Body of pancreas (tissue), 4 donors: Measurements from ENCODE around the gene TMEM269. TPM values are rescaled to one million over a fixed set of nuclear protein-coding genes. Genes with fewer than 3 reads are reported as not detected.
A peak's percentile ranks its signal among the peaks of the same experiment; 100 is the strongest.

Experiments
- ATAC-seq: fragments of 150-250 bp; one replicate; pipeline ENCODE4 v1.9.1; 2016
- DNase-seq, 4 donors: peaks; one replicate each; pipeline ENCODE4 v3.0.0-alpha.2; 2019
- H3K27ac ChIP-seq, 4 donors: fragments of 200-600 bp; sonication (generic); 1 replicate in 3 of 4; 2 replicates in 1 of 4; pipeline versions ENCODE4 v1.5.1 to v1.6.1; 2016 to 2019; ENCODE audit warnings: mild to moderate bottlenecking in 1 of 4, mixed read lengths in 1 of 4, moderate library complexity in 1 of 4
- H3K27me3 ChIP-seq, 2 donors: fragments of 200-600 bp; sonication (generic); one replicate each; pipeline ENCODE4 v1.6.0; 2016; ENCODE audit warnings: mild to moderate bottlenecking in 1 of 2
- H3K36me3 ChIP-seq, 2 donors: fragments of 200-600 bp; sonication (generic); replicated peaks in 1 of 2; 2 replicates each; pipeline ENCODE4 v1.5.1; 2016; ENCODE audit warnings: low read depth in 2 of 2; ENCODE audit not compliant: insufficient read depth in 1 of 2
- H3K4me1 ChIP-seq: fragments of 200-600 bp; sonication (generic); one replicate; pipeline ENCODE4 v1.6.0; 2016
- H3K4me3 ChIP-seq, 2 donors: fragments of 200-600 bp; sonication (generic); 1 replicate in 1 of 2; 2 replicates in 1 of 2; pipeline ENCODE4 v1.5.1; 2016 to 2019
- H3K9me3 ChIP-seq, 3 donors: fragments of 200-600 bp; sonication (generic); 1 replicate in 2 of 3; 2 replicates in 1 of 3; pipeline ENCODE4 v1.5.1; 2016
- CTCF ChIP-seq, 7 experiments: fragments of 450-650 bp in 4 of 7; fragments of 200-600 bp in 3 of 7; sonication (generic) in 3 of 7; IDR thresholded peaks; one replicate each; pipeline ENCODE4 v1.5.1; 2016 to 2019; ENCODE audit warnings: antibody characterized with exemption in 7 of 7
- POLR2A ChIP-seq, 3 donors: fragments of 450-650 bp; IDR thresholded peaks; one replicate each; pipeline ENCODE4 v1.6.1; 2016; ENCODE audit warnings: antibody characterized with exemption in 3 of 3, mild to moderate bottlenecking in 2 of 3
- WGBS, 2 donors: methylation state at CpG; one replicate each; pipeline ENCODE4 v1.1.5; 2017; 5-methylcytosine and 5-hydroxymethylcytosine counted together
- intact Hi-C: fragments of 100-400 bp; cut with DNase I; formaldehyde crosslinking; loops from one replicate; pipeline ENCODE4 v1.15.1; 2023
- total RNA-seq, 2 donors: library from RNA; depleted of rRNA; stranded (reverse); fragments of >200 nt; gene quantifications; one replicate each; pipeline ENCODE4 v1.1.0, GENCODE V29; 2016

Gene TMEM269
- not detected for total RNA-seq

GRCh38 chr1:42784946-42785693 lies at the start of gene TMEM269:
Gene TMEM269, plus strand, starts transcription at chr1:42784991. Its CDS starts 4,903 bp downstream, at chr1:42789894.
- Histone ChIP-seq H3K27me3 (no peaks in the 10 kb centered on the region), H3K9me3 (no peaks in the 10 kb centered on the region), H3K4me3 (no peak within 1 kb of the TSS), H3K4me1 (peaks cover 9% of the 10 kb centered on the region), H3K36me3 (no peaks in the 10 kb centered on the region), H3K27ac (no peak within 1 kb of the TSS)
- peak; percentile 31 for ATAC-seq
- intact Hi-C loops: no loop called here
- peak in 2 of 4 donors; percentile 10 to 20 for DNase-seq
- TF ChIP-seq CTCF (IDR thresholded peaks at IDR 0.05): no peak
- TF ChIP-seq POLR2A (IDR thresholded peaks at IDR 0.05): no peak
- 5 to 17% methylated on average over 30 to 52 of the region's 54 CpGs for WGBS, 2 donors

GRCh38 chr1:42735056-42735455 lies 49.7 kb upstream of the TMEM269 start:
- no peaks in the 10 kb centered on the region for H3K9me3 ChIP-seq
- intact Hi-C loops: no loop called here
- ATAC-seq (no peak), DNase-seq (no peak)
- WGBS, 2 donors: 71 to 86% methylated on average over 9 to 11 of the region's 11 CpGs
- TF ChIP-seq POLR2A (IDR thresholded peaks at IDR 0.05) (no peak), CTCF (IDR thresholded peaks at IDR 0.05) (no peak)
- H3K36me3 ChIP-seq: no peaks in the 10 kb centered on the region
- no peaks in the 10 kb centered on the region for H3K4me1 ChIP-seq
- no peaks in the 10 kb centered on the region for H3K27me3 ChIP-seq
- H3K4me3 ChIP-seq: no peak overlapping the region
- H3K27ac ChIP-seq: no peak overlapping the region

- ATAC-seq: no peak
- 77 to 93% methylated on average over 3 to 13 of the region's 14 CpGs for whole genome bisulfite sequencing, 2 donors
- intact Hi-C loops: no loop called here
Measured at GRCh38 chr1:42735477-42736105, 49.2 kb upstream of the TMEM269 start.

GRCh38 chr1:42736152-42736551 lies 48.6 kb upstream of the TMEM269 start:
- TF ChIP-seq CTCF (IDR thresholded peaks at IDR 0.05): no peak
- no peak for TF ChIP-seq POLR2A (IDR thresholded peaks at IDR 0.05)
- Histone ChIP-seq H3K4me3 (no peak overlapping the region), H3K27ac (no peak overlapping the region), H3K4me1 (no peaks in the 10 kb centered on the region), H3K9me3 (no peaks in the 10 kb centered on the region), H3K27me3 (no peaks in the 10 kb centered on the region), H3K36me3 (no peaks in the 10 kb centered on the region)
- DNase-seq (no peak), ATAC-seq (no peak)
- intact Hi-C loops: no loop called here
- WGBS, 2 donors: 53 to 100% methylated on average over 2 to 3 of the region's 4 CpGs

More at GRCh38 chr1:42735477-42736105, 49.2 kb upstream of the TMEM269 start:
- Histone ChIP-seq H3K9me3 (no peaks in the 10 kb centered on the region), H3K27ac (no peak overlapping the region), H3K4me3 (no peak overlapping the region), H3K4me1 (no peaks in the 10 kb centered on the region), H3K36me3 (no peaks in the 10 kb centered on the region), H3K27me3 (no peaks in the 10 kb centered on the region)
- DNase-seq: no peak
- TF ChIP-seq CTCF (IDR thresholded peaks at IDR 0.05): no peak
- no peak for TF ChIP-seq POLR2A (IDR thresholded peaks at IDR 0.05)
